GM12878 (cell line): Measurements from ENCODE around the gene ENOPH1. TPM values are rescaled to one million over a fixed set of nuclear protein-coding genes. Genes with fewer than 3 reads are reported as not detected.

Experiments used
- ATAC-seq: fragments of 200-7000 bp; cut with Tn5 transposase; 3 replicates; pipeline ENCODE4 v1.9.1; 2020; ENCODE audit warnings: mild to moderate bottlenecking, moderate library complexity
- BruUV-seq: library from RNA; stranded (reverse); fragments of 400-500 nt; replicated peaks from 2 replicates; lab custom pipeline; 2021; lab: Mats Ljungman, UMichigan
- CTCF ChIA-PET: fragments of 300-600 bp; sonication (Branson Sonifier 250); formaldehyde crosslinking; extraction: SDS; loops from one replicate; lab custom pipeline; 2021; ENCODE audit warnings: inconsistent platforms; lab: Yijun Ruan, JAX
- POLR2A ChIA-PET: fragments of 350-600 bp; formaldehyde crosslinking; extraction: SDS; loops from one replicate; lab custom pipeline; 2021; ENCODE audit warnings: inconsistent platforms; lab: Charles Lee
- RAD21 ChIA-PET: fragments of 300-600 bp; sonication (Branson Sonifier 250); formaldehyde crosslinking; loops from one replicate; lab custom pipeline; 2023; ENCODE audit warnings: antibody characterized with exemption; ENCODE audit not compliant: unreplicated experiment; lab: Charles Lee
- SMC1A ChIA-PET: fragments of 300-600 bp; sonication (Branson Sonifier 250); formaldehyde crosslinking; loops from one replicate; lab custom pipeline; 2023; ENCODE audit not compliant: unreplicated experiment, uncharacterized antibody; lab: Charles Lee
- DNase-seq: peaks from one replicate; pipeline ENCODE4 v3.0.0-alpha.2; 2011; ENCODE audit warnings: low read depth, low spot score
- FAIRE-seq: peaks from 3 replicates; lab custom pipeline; 2011; peaks lifted over from hg19 to GRCh38; lab: Jason Lieb, UNC
- H2AFZ ChIP-seq: 2 replicates; pipeline ENCODE4 v1.6.0; 2011; ENCODE audit warnings: low read depth, low read length, control low read depth; ENCODE audit not compliant: control insufficient read depth
- H3K27ac ChIP-seq: 2 replicates; pipeline ENCODE4 v1.5.1; 2011; ENCODE audit warnings: control low read depth; ENCODE audit not compliant: control insufficient read depth, insufficient read depth
- H3K27me3 ChIP-seq, 2 experiments: replicated peaks in 1 of 2; 2 replicates each; pipeline versions ENCODE4 v1.6.0 to v1.6.1; 2011; ENCODE audit warnings: low read length in 1 of 2; ENCODE audit not compliant: control insufficient read depth in 2 of 2, insufficient read depth in 2 of 2
- H3K36me3 ChIP-seq, 2 experiments: 2 replicates each; pipeline ENCODE4 v1.5.1; 2011; ENCODE audit warnings: low read length in 1 of 2; ENCODE audit not compliant: control insufficient read depth in 2 of 2, insufficient read depth in 2 of 2
- H3K4me1 ChIP-seq: 2 replicates; pipeline ENCODE4 v1.6.1; 2011; ENCODE audit warnings: mild to moderate bottlenecking, low read length, moderate library complexity, mixed read lengths; ENCODE audit not compliant: control insufficient read depth, insufficient read depth
- H3K4me2 ChIP-seq: 2 replicates; pipeline ENCODE4 v1.6.0; 2011; ENCODE audit warnings: control low read depth; ENCODE audit not compliant: control insufficient read depth, insufficient read depth
- H3K4me3 ChIP-seq: fragments of 200-600 bp; sonication (generic); 2 replicates; pipeline ENCODE4 v1.5.1; 2016
- H3K79me2 ChIP-seq: 2 replicates; pipeline ENCODE4 v1.6.0; 2011; ENCODE audit warnings: low read length; ENCODE audit not compliant: control insufficient read depth, insufficient read depth
- H3K9ac ChIP-seq: 2 replicates; pipeline ENCODE4 v1.8.0; 2011; ENCODE audit warnings: low read length, control low read depth, mixed read lengths; ENCODE audit not compliant: control insufficient read depth, insufficient read depth
- H3K9me3 ChIP-seq: replicated peaks from 3 replicates; pipeline ENCODE4 v1.5.1; 2011; ENCODE audit warnings: mild to moderate bottlenecking, low read length; ENCODE audit not compliant: control insufficient read depth, insufficient read depth
- H4K20me1 ChIP-seq: 2 replicates; pipeline ENCODE4 v1.6.0; 2011; ENCODE audit not compliant: control insufficient read depth, insufficient read depth
- BCL11A ChIP-seq: IDR thresholded peaks from 2 replicates; pipeline ENCODE4 v1.6.1; 2011; ENCODE audit warnings: low read depth, low read length
- CBX3 ChIP-seq: fragments of 200-600 bp; sonication (generic); IDR thresholded peaks from 2 replicates; pipeline ENCODE4 v1.6.1; 2016; ENCODE audit warnings: low read depth, borderline replicate concordance
- CREM ChIP-seq: IDR thresholded peaks from 2 replicates; pipeline ENCODE4 v1.6.1; 2014; ENCODE audit warnings: antibody characterized with exemption, low read depth
- EGR1 ChIP-seq, 2 experiments: IDR thresholded peaks; 1 replicate in 1 of 2; 2 replicates in 1 of 2; pipeline ENCODE4 v1.6.1; 2011 to 2012; ENCODE audit warnings: low read depth in 2 of 2, low read length in 2 of 2, borderline replicate concordance in 1 of 2, mild to moderate bottlenecking in 1 of 2, moderate library complexity in 1 of 2
- EP300 ChIP-seq, 2 experiments: fragments of 150-350 bp in 1 of 2; IDR thresholded peaks; 2 replicates each; pipeline ENCODE4 v1.6.1; 2011 to 2012; ENCODE audit warnings: low read depth in 2 of 2, low read length in 2 of 2, borderline replicate concordance in 1 of 2, improper control_type of control experiment in 1 of 2, inconsistent platforms in 1 of 2; ENCODE audit not compliant: control insufficient read depth in 1 of 2
- LARP7 ChIP-seq: fragments of 450-650 bp; IDR thresholded peaks from 2 replicates; pipeline ENCODE4 v1.6.1; 2017; ENCODE audit warnings: mild to moderate bottlenecking
- TCF12 ChIP-seq: IDR thresholded peaks from 2 replicates; pipeline ENCODE4 v1.6.1; 2011; ENCODE audit warnings: low read depth, mild to moderate bottlenecking, low read length
- ZZZ3 ChIP-seq: IDR thresholded peaks from 2 replicates; pipeline ENCODE4 v1.6.1; 2011; ENCODE audit warnings: low read depth; ENCODE audit not compliant: control insufficient read depth, insufficient read length
- WGBS: methylation state at CpG from one replicate; pipeline ENCODE4 v1.1.6; 2016; ENCODE audit warnings: low lambda C conversion rate; ENCODE audit not compliant: insufficient replicate concordance, insufficient coverage; ENCODE audit errors: missing lambda C conversion rate; 5-methylcytosine and 5-hydroxymethylcytosine counted together
- in situ Hi-C: fragments of 300-500 bp; cut with MboI; formaldehyde crosslinking; loops from 9 replicates; pipeline ENCODE4 v1.14.3; 2018; ENCODE audit warnings: mixed read lengths
- intact Hi-C: fragments of 100-400 bp; cut with micrococcal nuclease; formaldehyde crosslinking; loops from one replicate; pipeline ENCODE4 v1.14.2; 2022; ENCODE audit not compliant: unreplicated experiment
- polyA plus RNA-seq, 11 experiments: library from polyadenylated mRNA; depleted of rRNA in 4 of 11; unstranded in 6 of 11; stranded (reverse) in 5 of 11; fragments of >200 nt; fragmentation: Nextera tagmentation in 4 of 11; fragmentation: Illumina TruSeq in 1 of 11; extraction: Ambion mirVana in 4 of 11; extraction: Trizol in 1 of 11; gene quantifications; 1 replicate in 1 of 11; 2 replicates in 10 of 11; pipeline versions ENCODE4 v1.2.1 to v1.2.3, GENCODE V29; 2011 to 2016; ENCODE audit warnings: inconsistent platforms in 2 of 11, missing spikeins in 2 of 11, low read depth in 1 of 11
- total RNA-seq, 4 experiments: library from RNA; depleted of rRNA in 3 of 4; stranded (reverse); fragments of >200 nt in 3 of 4; fragmentation: Illumina TruSeq in 1 of 4; extraction: Trizol in 1 of 4; gene quantifications; 2 replicates each; pipeline versions ENCODE4 v1.2.1 to v1.2.3, GENCODE V29; 2013 to 2021
- TF ChIP-seq, protein P1 (sequence below): fragments of 450-650 bp; IDR thresholded peaks from 2 replicates; pipeline ENCODE4 v1.6.1; 2016; ENCODE audit warnings: mild to moderate bottlenecking, moderate library complexity, borderline replicate concordance
- TF ChIP-seq, protein P2 (sequence below): fragments of 450-650 bp; IDR thresholded peaks from 2 replicates; pipeline ENCODE4 v1.6.1; 2014; ENCODE audit warnings: mild to moderate bottlenecking
- TF ChIP-seq, protein P3 (sequence below): fragments of 450-650 bp; IDR thresholded peaks from 2 replicates; pipeline ENCODE4 v1.6.1; 2016; ENCODE audit warnings: mild to moderate bottlenecking
- TF ChIP-seq, protein P4 (sequence below): IDR thresholded peaks from 2 replicates; pipeline ENCODE4 v1.6.1; 2012; ENCODE audit warnings: low read depth, low read length, improper control_type of control experiment
- TF ChIP-seq, protein P5 (sequence below): fragments of 450-650 bp; IDR thresholded peaks from 2 replicates; pipeline ENCODE4 v1.6.1; 2018; ENCODE audit warnings: borderline replicate concordance, mild to moderate bottlenecking; ENCODE audit not compliant: partially characterized antibody

Gene ENOPH1
- total and polyA plus RNA-seq, 10 of the 15 experiments (the other 5 are each of a cell fraction or from before 2014, with no cell fraction given): 24.4 to 83.6 (median 46.7) TPM

DNA sequence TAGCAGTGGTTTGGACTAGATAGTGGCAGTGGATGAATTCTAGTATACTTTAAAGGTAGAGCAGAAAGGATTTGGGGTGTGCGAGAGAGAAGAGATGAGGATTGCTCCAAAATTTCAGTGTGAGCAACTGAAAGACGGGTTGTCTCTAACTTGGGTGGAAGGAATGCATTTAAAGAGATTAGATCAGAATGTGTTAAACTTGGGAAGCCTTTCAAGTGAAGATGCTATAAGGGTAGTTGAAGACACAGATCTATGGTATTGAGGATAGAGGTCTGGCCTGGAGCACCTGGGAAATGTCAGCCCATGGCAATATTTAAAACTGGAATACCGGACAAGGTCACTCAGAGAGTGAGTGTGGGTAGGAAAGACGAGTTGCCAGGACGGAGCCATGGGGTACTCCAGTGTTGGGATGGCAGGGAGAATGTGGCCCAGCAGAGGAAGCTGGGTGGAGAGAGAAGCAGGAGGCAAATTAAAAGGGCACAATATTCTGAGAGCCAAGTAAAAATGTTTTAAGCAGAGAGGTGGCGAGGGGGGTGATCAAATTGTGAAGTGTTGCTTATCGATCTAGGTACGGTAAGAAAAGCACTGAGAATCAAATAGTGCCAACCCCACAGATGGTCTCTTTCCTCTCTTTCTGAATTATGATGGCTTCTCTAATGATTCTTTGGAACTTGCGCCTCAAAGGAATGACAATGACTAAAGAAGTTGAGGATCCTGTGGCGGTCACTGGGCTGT lies 50.5 kb downstream of the ENOPH1 start:
- in situ Hi-C loops: no loop called here
- 98% methylated on average over 10 of the region's 10 CpGs for WGBS
- no peaks in the 10 kb centered on the region for H4K20me1 ChIP-seq
- no TSS peak for BruUV-seq
- no peak for ATAC-seq
- no peak overlapping the region for H3K4me3 ChIP-seq
- DNase-seq: no peak
- H3K9ac ChIP-seq: no peak overlapping the region
- FAIRE-seq: no peak
- H3K36me3 ChIP-seq: no peaks in the 10 kb centered on the region
- H3K79me2 ChIP-seq: no peaks in the 10 kb centered on the region
- H2AFZ ChIP-seq: no peak overlapping the region
- intact Hi-C loops: no loop called here
- ChIA-PET CTCF (interaction anchor here (0.6 kb wide), 1 partner anchor 318 kb away, joined by 3 read pairs; no protein-coding TSS in a partner anchor), SMC1A (no interaction called here), POLR2A (no interaction called here), RAD21 (no interaction called here)
- no peak overlapping the region for H3K27ac ChIP-seq
- H3K27me3 ChIP-seq: no peaks in the 10 kb centered on the region
- no peaks in the 10 kb centered on the region for H3K4me1 ChIP-seq
- H3K9me3 ChIP-seq: no peaks in the 10 kb centered on the region
- no peak overlapping the region for H3K4me2 ChIP-seq
- TF ChIP-seq, protein P1, sequence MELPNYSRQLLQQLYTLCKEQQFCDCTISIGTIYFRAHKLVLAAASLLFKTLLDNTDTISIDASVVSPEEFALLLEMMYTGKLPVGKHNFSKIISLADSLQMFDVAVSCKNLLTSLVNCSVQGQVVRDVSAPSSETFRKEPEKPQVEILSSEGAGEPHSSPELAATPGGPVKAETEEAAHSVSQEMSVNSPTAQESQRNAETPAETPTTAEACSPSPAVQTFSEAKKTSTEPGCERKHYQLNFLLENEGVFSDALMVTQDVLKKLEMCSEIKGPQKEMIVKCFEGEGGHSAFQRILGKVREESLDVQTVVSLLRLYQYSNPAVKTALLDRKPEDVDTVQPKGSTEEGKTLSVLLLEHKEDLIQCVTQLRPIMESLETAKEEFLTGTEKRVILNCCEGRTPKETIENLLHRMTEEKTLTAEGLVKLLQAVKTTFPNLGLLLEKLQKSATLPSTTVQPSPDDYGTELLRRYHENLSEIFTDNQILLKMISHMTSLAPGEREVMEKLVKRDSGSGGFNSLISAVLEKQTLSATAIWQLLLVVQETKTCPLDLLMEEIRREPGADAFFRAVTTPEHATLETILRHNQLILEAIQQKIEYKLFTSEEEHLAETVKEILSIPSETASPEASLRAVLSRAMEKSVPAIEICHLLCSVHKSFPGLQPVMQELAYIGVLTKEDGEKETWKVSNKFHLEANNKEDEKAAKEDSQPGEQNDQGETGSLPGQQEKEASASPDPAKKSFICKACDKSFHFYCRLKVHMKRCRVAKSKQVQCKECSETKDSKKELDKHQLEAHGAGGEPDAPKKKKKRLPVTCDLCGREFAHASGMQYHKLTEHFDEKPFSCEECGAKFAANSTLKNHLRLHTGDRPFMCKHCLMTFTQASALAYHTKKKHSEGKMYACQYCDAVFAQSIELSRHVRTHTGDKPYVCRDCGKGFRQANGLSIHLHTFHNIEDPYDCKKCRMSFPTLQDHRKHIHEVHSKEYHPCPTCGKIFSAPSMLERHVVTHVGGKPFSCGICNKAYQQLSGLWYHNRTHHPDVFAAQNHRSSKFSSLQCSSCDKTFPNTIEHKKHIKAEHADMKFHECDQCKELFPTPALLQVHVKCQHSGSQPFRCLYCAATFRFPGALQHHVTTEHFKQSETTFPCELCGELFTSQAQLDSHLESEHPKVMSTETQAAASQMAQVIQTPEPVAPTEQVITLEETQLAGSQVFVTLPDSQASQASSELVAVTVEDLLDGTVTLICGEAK: no peak
- TF ChIP-seq ZZZ3: no peak
- no peak for TF ChIP-seq BCL11A
- TF ChIP-seq, protein P2, sequence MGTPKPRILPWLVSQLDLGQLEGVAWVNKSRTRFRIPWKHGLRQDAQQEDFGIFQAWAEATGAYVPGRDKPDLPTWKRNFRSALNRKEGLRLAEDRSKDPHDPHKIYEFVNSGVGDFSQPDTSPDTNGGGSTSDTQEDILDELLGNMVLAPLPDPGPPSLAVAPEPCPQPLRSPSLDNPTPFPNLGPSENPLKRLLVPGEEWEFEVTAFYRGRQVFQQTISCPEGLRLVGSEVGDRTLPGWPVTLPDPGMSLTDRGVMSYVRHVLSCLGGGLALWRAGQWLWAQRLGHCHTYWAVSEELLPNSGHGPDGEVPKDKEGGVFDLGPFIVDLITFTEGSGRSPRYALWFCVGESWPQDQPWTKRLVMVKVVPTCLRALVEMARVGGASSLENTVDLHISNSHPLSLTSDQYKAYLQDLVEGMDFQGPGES: no peak
- TF ChIP-seq, protein P3, sequence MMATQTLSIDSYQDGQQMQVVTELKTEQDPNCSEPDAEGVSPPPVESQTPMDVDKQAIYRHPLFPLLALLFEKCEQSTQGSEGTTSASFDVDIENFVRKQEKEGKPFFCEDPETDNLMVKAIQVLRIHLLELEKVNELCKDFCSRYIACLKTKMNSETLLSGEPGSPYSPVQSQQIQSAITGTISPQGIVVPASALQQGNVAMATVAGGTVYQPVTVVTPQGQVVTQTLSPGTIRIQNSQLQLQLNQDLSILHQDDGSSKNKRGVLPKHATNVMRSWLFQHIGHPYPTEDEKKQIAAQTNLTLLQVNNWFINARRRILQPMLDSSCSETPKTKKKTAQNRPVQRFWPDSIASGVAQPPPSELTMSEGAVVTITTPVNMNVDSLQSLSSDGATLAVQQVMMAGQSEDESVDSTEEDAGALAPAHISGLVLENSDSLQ: no peak
- TF ChIP-seq LARP7: no peak
- TF ChIP-seq, protein P4, sequence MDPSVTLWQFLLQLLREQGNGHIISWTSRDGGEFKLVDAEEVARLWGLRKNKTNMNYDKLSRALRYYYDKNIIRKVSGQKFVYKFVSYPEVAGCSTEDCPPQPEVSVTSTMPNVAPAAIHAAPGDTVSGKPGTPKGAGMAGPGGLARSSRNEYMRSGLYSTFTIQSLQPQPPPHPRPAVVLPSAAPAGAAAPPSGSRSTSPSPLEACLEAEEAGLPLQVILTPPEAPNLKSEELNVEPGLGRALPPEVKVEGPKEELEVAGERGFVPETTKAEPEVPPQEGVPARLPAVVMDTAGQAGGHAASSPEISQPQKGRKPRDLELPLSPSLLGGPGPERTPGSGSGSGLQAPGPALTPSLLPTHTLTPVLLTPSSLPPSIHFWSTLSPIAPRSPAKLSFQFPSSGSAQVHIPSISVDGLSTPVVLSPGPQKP: no peak
- TF ChIP-seq CBX3: no peak
- TF ChIP-seq EGR1 (IDR thresholded peaks at IDR 0.05; ENCODE audit: borderline replicate concordance in 1 of 2, low read depth in 2 of 2, low read length in 2 of 2): no peak
- no peak for TF ChIP-seq EP300 (IDR thresholded peaks at IDR 0.05; ENCODE audit: borderline replicate concordance in 1 of 2, control insufficient read depth in 1 of 2, low read depth in 2 of 2, low read length in 2 of 2)
- TF ChIP-seq CREM: no peak
- no peak for TF ChIP-seq TCF12
- TF ChIP-seq, protein P5, sequence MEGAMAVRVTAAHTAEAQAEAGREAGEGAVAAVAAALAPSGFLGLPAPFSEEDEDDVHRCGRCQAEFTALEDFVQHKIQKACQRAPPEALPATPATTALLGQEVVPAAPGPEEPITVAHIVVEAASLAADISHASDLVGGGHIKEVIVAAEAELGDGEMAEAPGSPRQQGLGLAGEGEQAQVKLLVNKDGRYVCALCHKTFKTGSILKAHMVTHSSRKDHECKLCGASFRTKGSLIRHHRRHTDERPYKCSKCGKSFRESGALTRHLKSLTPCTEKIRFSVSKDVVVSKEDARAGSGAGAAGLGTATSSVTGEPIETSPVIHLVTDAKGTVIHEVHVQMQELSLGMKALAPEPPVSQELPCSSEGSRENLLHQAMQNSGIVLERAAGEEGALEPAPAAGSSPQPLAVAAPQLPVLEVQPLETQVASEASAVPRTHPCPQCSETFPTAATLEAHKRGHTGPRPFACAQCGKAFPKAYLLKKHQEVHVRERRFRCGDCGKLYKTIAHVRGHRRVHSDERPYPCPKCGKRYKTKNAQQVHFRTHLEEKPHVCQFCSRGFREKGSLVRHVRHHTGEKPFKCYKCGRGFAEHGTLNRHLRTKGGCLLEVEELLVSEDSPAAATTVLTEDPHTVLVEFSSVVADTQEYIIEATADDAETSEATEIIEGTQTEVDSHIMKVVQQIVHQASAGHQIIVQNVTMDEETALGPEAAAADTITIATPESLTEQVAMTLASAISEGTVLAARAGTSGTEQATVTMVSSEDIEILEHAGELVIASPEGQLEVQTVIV: no peak
